ENCODE measurements around the gene DGCR8.

- no peak for TF ChIP-seq CTCF (IDR thresholded peaks at IDR 0.05; ENCODE audit: insufficient read depth, low read depth, low read length)
- no peak for TF ChIP-seq EZH2 (IDR thresholded peaks at IDR 0.05; ENCODE audit: insufficient read depth, low read length)
Observed at GRCh38 chr22:20062766-20063083, 17.3 kb upstream of the DGCR8 start.

Data from astrocyte (in vitro differentiated cells and primary cell).